GM19324 (cell line): Measurements from ENCODE around the gene RALGPS1.

ENCODE experiments used
- ATAC-seq: cut with Tn5 transposase; IDR thresholded peaks from one replicate; pipeline ENCODE4 v1.9.1; 2021; ENCODE audit warnings: mild to moderate bottlenecking, moderate library complexity; ENCODE audit not compliant: unreplicated experiment, low FRiP score

Gene RALGPS1

GRCh38 chr9:127179633-127180441 lies 265.3 kb downstream of the RALGPS1 start:
- no peak for ATAC-seq

DNA sequence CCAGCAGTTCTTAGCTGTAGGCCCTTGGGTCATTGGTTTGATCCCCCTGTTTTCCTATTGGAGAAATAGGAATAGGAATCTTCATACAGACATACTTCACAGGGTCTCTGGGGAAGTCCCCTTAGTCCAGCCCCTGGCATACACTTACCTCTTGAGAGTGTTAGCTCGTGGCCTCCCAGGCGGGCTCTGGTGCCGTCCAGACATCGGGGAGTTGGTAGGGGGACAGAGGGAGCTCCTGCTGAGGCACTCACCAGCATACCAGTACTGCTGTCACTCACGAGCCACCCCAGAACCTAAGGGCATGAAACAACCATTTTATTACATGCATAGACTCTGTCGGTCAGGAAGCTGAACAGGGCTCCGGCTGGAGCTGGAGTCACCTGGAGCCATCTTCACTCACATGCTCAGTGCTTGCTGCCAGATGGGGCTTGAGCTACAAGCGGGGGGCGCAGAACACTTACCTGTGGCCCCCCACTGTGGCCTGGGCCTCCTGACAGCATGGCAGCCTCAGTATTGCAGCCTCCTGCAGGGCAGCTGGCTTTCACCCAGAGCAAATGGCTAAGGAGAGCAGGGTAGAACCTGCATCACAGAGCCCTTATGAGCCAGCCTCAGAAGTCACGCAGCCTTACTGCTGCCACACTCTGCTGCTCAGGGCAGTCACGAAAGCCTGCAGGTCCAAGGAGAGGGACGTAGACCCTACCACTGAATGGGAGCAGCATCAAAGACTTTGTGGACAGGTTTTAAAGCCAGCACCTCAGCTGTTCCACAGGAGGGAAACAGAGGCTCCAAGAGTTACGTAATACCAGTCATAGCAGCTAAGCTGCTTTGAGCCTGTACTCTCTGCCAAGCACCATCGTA lies 266.1 kb downstream of the RALGPS1 start:
- no peak for ATAC-seq

- ATAC-seq = no peak
Measured at GRCh38 chr9:127181315-127181580, 266.7 kb downstream of the RALGPS1 start.

DNA sequence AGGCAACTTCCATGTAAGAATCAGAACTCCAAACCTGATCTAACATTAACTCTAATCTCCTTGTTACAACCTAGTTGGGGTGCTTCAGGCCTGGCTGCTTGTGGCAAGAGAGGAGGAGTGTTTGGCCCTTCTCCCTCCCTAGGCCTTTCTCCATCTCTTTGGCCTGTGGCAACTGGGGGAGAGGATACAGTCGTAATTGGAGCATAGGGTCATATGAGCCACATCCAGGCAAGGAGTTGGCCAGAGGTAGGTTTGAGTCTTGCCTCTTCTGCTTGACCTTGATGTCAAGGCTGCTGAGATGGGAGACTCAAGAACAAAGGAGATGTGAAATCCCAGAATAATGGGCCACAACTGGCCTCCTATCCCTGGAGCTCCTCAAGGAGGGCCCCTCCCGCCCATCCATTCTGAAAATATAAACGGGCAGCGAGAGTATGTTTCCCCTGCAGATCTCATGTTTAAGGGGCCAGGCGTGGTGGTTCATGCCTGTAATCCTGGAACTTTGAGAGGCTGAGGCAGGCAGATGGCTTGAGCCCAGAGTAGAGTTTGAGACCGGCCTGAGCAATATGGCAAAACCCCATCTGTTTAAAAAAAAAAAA lies 267.1 kb downstream of the RALGPS1 start:
- ATAC-seq = no peak

GRCh38 chr9:127182901-127183746 lies 268.5 kb downstream of the RALGPS1 start:
- ATAC-seq = no peak

- ATAC-seq = no peak
Measured at GRCh38 chr9:127183814-127184582, 269.4 kb downstream of the RALGPS1 start.

DNA sequence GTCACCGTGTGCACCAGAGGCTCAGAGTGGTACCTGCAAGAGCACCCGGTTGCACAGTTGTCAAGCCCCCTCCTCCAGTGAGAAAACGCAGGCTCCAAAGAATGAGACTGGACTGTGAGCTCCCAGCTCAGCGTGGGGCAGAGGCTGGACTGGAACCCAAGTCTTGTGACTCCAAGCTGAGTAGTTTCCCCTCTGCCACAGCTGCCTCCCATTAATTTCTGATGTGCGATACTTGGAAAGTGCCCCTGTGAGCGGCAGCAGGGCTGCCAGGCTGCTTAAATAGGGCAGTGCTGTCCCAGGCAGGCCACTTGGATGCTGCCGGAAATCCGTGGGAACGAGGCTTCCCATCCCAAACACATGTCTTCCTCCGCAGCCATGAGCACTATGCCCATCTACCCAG lies 270.1 kb downstream of the RALGPS1 start:
- no peak for ATAC-seq

- ATAC-seq = no peak
Measured at GRCh38 chr9:127185181-127185580, 270.6 kb downstream of the RALGPS1 start.

GRCh38 chr9:127185931-127186781 lies 271.6 kb downstream of the RALGPS1 start:
- ATAC-seq = no peak

- no peak for ATAC-seq
Measured at GRCh38 chr9:127186806-127187205, 272.2 kb downstream of the RALGPS1 start.

DNA sequence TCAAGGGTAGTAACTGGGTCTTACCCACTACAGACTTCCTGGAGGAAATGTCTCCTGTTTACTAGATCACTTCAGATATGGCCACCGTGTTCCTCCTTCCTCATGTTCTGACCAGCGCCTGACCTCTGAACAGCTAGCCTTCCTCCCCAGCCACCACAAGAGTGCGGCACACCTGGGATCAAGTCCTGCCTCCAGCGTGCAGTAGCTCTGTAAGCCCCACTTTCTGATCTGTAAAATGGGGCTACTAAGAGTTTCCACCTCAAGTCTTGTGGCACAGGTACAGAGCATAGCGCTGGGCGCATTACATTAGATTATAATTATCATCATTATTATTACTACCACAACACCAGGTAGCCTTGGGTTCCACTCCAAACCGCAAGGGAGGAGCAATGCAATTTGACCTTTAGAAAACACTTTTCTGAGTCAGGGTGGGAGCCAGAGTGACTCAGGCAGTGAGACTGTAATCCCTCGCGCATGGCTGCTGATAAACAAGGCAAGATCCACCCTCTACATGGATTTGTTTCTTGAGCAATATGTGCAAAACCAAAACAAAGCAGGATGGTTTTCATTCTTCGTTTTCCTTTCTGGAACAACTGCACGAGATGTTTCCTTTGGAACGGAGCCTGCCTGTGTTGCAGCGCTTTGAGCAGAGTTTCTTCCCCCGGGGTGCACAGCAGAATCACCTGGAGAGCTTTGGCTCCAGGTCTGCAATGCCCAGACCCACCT lies 272.8 kb downstream of the RALGPS1 start:
- ATAC-seq = no peak

GRCh38 chr9:127188396-127188795 lies 273.8 kb downstream of the RALGPS1 start:
- no peak for ATAC-seq

- no peak for ATAC-seq
Measured at GRCh38 chr9:127189628-127190027, 275.0 kb downstream of the RALGPS1 start.

DNA sequence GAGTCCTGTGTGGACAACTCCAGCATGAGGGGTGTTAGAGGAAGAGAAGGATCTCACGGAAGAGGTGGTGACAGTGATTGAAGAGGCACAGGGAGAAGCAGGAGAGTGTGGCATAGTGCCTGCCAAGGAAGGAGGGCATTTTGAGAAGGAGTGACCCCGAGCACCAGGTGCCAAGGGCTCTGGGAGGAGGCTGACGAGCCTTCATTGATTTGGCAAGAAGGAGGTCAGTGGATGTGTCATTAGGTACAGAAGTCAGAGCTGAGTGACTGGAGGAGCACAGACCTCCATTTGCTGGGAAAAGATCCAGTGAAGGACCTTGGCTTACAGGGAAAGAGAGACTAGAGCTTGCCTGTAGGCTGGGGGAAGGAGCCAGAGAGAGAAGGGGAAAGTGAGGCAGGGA lies 278.2 kb downstream of the RALGPS1 start:
- ATAC-seq = no peak

- ATAC-seq = no peak
Measured at GRCh38 chr9:127193483-127193882, 278.9 kb downstream of the RALGPS1 start.

DNA sequence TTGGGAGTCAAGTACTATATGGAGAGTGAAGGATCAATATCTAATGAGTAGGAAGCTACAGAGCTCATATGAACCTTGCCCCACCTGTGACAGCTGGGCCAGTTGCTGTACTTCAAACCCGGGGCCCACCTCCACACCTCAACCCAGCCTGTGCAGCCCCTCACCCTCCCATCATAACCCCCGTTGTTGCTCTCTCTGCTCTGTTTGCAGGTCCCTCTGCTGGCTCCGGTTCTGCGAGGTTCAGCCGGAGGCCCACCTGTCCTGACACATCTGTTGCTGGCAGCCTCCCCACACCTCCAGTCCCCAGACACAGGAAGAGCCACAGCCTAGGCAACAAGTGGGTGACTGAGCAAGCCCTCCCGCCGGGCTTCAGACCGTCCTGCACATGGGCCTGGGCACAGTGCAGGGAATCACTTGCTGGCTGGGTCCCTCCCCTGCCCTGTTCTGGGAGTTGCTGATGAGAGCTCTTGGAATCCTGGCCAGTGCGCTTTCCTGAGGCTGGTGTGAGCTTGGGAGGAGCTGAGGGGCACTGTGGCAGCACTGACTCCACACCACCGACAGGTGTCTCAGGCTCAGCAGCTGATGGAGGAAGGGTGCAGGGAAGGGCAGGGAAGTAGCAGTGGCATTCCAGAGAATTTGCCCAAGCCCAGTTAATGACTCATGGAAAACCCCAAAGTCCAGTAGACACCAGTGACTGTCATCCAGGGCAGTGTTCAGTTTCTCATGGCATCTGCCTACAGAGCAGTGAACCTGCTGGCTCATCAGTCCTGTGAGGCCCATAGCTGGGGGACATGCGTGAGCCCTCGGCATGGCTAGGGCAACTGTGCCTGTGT lies 280.5 kb downstream of the RALGPS1 start:
- no peak for ATAC-seq

DNA sequence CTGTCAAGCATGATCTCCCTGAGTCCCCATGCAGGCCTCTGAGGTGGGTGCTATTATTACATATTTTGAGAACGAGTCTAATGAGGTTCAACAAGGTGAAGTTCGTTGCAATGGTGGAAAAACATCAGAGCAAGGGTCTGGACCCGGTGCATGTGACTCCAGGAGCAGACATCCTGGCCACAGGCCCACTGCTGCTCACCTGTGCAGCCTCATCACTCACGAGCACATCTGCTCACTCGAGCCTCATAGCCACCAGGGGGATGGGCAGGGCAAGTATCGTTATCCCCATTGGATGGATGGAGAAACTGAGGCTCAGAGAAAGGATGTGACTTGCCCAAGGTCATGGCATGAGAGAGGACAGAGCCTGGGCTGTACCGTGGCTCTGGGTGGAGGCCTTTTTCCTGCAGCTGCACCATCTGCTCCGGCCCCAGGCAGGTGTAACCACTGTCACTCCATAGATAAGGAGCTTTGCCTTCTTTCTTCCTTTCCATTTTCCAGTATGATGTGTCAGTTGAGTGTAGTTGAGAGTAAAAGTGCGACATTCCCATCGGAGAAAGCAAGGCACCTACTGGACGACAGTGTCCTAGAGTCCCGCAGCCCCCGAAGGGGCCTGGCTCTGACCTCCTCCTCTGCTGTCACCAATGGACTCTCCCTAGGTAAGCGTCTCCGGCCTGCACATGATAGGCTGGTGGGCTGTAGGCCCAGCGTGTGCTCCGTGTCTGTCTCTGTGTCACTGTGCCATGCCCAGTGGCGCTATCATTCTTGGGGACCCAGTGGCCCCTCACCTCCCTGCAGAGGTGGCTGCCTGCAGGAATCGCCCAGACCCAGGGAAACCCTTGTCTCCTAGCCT lies 281.6 kb downstream of the RALGPS1 start:
- ATAC-seq = no peak
